PC-9 (cell line): ENCODE results near the gene COL4A1.

Source experiments
- EZH2 ChIP-seq: fragments of 200-600 bp; sonication (generic); IDR thresholded peaks from 2 replicates; pipeline ENCODE4 v1.8.0; 2017; ENCODE audit warnings: antibody characterized with exemption, low read depth
- TF ChIP-seq, protein P1 (sequence below): fragments of 200-600 bp; sonication (generic); conservative IDR thresholded peaks from 2 replicates; pipeline ENCODE4 v1.6.1; 2017; ENCODE audit warnings: mixed run types, antibody characterized with exemption, mild to moderate bottlenecking, moderate library complexity

DNA sequence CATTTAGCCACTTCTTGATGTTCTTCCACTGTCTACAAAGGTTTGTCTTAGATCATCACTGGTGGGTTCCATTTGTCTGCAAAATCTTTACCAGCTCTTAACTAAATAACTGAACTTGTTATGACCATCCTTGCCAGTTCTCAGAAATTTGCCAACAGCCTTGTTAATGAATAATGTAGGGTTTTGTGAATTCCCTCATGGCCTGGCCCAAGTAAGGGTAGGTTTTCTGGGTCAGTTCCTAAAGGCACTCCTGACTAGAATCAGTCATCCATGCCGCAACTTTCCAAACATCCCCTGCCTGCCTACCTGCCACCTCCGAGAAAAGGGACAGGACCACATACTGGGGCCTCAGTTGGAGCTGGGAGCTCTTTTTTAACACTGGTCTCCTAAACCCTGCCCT, 4.0 kb downstream of the COL4A1 start:
- TF ChIP-seq, protein P1, sequence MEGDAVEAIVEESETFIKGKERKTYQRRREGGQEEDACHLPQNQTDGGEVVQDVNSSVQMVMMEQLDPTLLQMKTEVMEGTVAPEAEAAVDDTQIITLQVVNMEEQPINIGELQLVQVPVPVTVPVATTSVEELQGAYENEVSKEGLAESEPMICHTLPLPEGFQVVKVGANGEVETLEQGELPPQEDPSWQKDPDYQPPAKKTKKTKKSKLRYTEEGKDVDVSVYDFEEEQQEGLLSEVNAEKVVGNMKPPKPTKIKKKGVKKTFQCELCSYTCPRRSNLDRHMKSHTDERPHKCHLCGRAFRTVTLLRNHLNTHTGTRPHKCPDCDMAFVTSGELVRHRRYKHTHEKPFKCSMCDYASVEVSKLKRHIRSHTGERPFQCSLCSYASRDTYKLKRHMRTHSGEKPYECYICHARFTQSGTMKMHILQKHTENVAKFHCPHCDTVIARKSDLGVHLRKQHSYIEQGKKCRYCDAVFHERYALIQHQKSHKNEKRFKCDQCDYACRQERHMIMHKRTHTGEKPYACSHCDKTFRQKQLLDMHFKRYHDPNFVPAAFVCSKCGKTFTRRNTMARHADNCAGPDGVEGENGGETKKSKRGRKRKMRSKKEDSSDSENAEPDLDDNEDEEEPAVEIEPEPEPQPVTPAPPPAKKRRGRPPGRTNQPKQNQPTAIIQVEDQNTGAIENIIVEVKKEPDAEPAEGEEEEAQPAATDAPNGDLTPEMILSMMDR = no peak
- no peak for TF ChIP-seq EZH2
